Measurements from ENCODE around the gene TNFRSF25. TPM values are rescaled to one million over a fixed set of nuclear protein-coding genes. Genes with fewer than 3 reads are reported as not detected.
A peak's percentile ranks its signal among the peaks of the same experiment; 100 is the strongest.

Gene TNFRSF25
- total RNA-seq, 4 donors from 2014 or later: 1.0 to 4.2 (median 2.7) TPM

- Histone ChIP-seq H3K4me1 (peaks cover 16% of the 10 kb centered on the region in 2 donors), H3K36me3 (no peaks in the 10 kb centered on the region), H3K27me3 (peaks cover 75 to 92% (median 86%) of the 10 kb centered on the region in 3 donors), H3K27ac (no peak within 1 kb of the TSS), H3K9me3 (no peaks in the 10 kb centered on the region), H3K4me3 (peak within 1 kb of the TSS in 1 of 4 donors; percentile 5)
- DNase-seq: no peak
- TF ChIP-seq POLR2A (IDR thresholded peaks at IDR 0.05) (no peak), CTCF (IDR thresholded peaks at IDR 0.05 in 4 of 5, conservative IDR thresholded peaks at IDR 0.05 in 1 of 5) (no peak)
- intact Hi-C loops (cut with DNase I; ENCODE audit: low total_unique reads): no loop called here
- in situ Hi-C loops (cut with MboI; ENCODE audit: low sequenced_read_pairs in 4 of 4): loop anchor here in 1 of 4 donors (25.0 kb wide), 1 partner anchor 188 kb away; the partner anchor contains the start of genes HES3 and ICMT
- ATAC-seq: no peak
Observed at GRCh38 chr1:6424619-6425593, 41.1 kb downstream of the TNFRSF25 start, which contains the start of gene ESPN. ESPN (plus strand) TSS chr1:6424776; CDS start chr1:6424956, 180 bp downstream.

GRCh38 chr1:6424000-6424565 lies 41.9 kb downstream of the TNFRSF25 start:
- no peak for DNase-seq
- H3K9me3 ChIP-seq: no peaks in the 10 kb centered on the region
- ATAC-seq: no peak
- peaks cover 81 to 94% (median 93%) of the 10 kb centered on the region in 3 donors for H3K27me3 ChIP-seq
- TF ChIP-seq CTCF (IDR thresholded peaks at IDR 0.05 in 4 of 5, conservative IDR thresholded peaks at IDR 0.05 in 1 of 5): no peak
- no peak for TF ChIP-seq POLR2A (IDR thresholded peaks at IDR 0.05)
- no peak overlapping the region for H3K27ac ChIP-seq
- intact Hi-C loops (cut with DNase I; ENCODE audit: low total_unique reads) (no loop called here), in situ Hi-C loops (cut with MboI; ENCODE audit: low sequenced_read_pairs in 4 of 4) (loop anchor here in 1 of 4 donors (25.0 kb wide), 1 partner anchor 187 kb away; the partner anchor contains the start of genes HES3 and ICMT)
- H3K4me3 ChIP-seq: no peak overlapping the region
- H3K4me1 ChIP-seq: peaks cover 17 to 24% of the 10 kb centered on the region in 2 donors
- H3K36me3 ChIP-seq: no peaks in the 10 kb centered on the region

- Histone ChIP-seq H3K27ac (no peak overlapping the region), H3K4me1 (peaks cover 17 to 25% of the 10 kb centered on the region in 2 donors), H3K27me3 (peaks cover 85 to 97% (median 95%) of the 10 kb centered on the region in 3 donors), H3K9me3 (no peaks in the 10 kb centered on the region), H3K4me3 (no peak overlapping the region), H3K36me3 (no peaks in the 10 kb centered on the region)
- intact Hi-C loops (cut with DNase I; ENCODE audit: low total_unique reads) (no loop called here), in situ Hi-C loops (cut with MboI; ENCODE audit: low sequenced_read_pairs in 4 of 4) (loop anchor here in 1 of 4 donors (25.0 kb wide), 1 partner anchor 186 kb away; the partner anchor contains the start of genes HES3 and ICMT)
- ATAC-seq (peak; percentile 32 to 59), DNase-seq (no peak)
- TF ChIP-seq CTCF (IDR thresholded peaks at IDR 0.05 in 4 of 5, conservative IDR thresholded peaks at IDR 0.05 in 1 of 5): peak in 4 of 5 experiments; percentile 25 to 60 (median 41)
- no peak for TF ChIP-seq POLR2A (IDR thresholded peaks at IDR 0.05)
Observed at GRCh38 chr1:6423321-6423999, 42.5 kb downstream of the TNFRSF25 start.

GRCh38 chr1:6421266-6421665 lies 44.7 kb downstream of the TNFRSF25 start:
- no peak for ATAC-seq
- in situ Hi-C loops (cut with MboI; ENCODE audit: low sequenced_read_pairs in 4 of 4) (loop anchor here in 1 of 4 donors (25.0 kb wide), 1 partner anchor 184 kb away; the partner anchor contains the start of genes HES3 and ICMT), intact Hi-C loops (cut with DNase I; ENCODE audit: low total_unique reads) (no loop called here)
- Histone ChIP-seq H3K9me3 (no peaks in the 10 kb centered on the region), H3K36me3 (no peaks in the 10 kb centered on the region), H3K27me3 (peaks cover 91 to 97% (median 94%) of the 10 kb centered on the region in 3 donors), H3K27ac (no peak overlapping the region), H3K4me3 (no peak overlapping the region), H3K4me1 (peaks cover 17 to 25% of the 10 kb centered on the region in 2 donors)
- no peak for TF ChIP-seq POLR2A (IDR thresholded peaks at IDR 0.05)
- TF ChIP-seq CTCF (IDR thresholded peaks at IDR 0.05 in 4 of 5, conservative IDR thresholded peaks at IDR 0.05 in 1 of 5): no peak
- DNase-seq: no peak

Data from gastrocnemius medialis (tissue), 4 donors.